Left lobe of liver (tissue), 2 donors: Measurements from ENCODE around the gene GSTA5. TPM values are rescaled to one million over a fixed set of nuclear protein-coding genes. Genes with fewer than 3 reads are reported as not detected.
"Not testable (repeated sequence)": the region's sequence is repeated elsewhere in the genome, so short reads cannot be mapped to it uniquely, and the experiment has no call there.

Experiments
- ATAC-seq: fragments of 200-7000 bp; cut with Tn5 transposase; one replicate; pipeline ENCODE4 v1.9.1; 2020; ENCODE audit warnings: mild to moderate bottlenecking, moderate library complexity
- DNase-seq: peaks from one replicate; pipeline ENCODE4 v3.0.0-alpha.2; 2020; ENCODE audit warnings: low spot score
- total RNA-seq: library from RNA; stranded (reverse); gene quantifications from one replicate; pipeline ENCODE4 v1.2.1, GENCODE V29; 2021
- donor health status: DM: no; HTN: no; CAD: no; lungs with moderate emphysema.
- donor health status: DM: no; HTN: yes; CAD: no.

The GSTA5 gene
- not detected for total RNA-seq

DNA sequence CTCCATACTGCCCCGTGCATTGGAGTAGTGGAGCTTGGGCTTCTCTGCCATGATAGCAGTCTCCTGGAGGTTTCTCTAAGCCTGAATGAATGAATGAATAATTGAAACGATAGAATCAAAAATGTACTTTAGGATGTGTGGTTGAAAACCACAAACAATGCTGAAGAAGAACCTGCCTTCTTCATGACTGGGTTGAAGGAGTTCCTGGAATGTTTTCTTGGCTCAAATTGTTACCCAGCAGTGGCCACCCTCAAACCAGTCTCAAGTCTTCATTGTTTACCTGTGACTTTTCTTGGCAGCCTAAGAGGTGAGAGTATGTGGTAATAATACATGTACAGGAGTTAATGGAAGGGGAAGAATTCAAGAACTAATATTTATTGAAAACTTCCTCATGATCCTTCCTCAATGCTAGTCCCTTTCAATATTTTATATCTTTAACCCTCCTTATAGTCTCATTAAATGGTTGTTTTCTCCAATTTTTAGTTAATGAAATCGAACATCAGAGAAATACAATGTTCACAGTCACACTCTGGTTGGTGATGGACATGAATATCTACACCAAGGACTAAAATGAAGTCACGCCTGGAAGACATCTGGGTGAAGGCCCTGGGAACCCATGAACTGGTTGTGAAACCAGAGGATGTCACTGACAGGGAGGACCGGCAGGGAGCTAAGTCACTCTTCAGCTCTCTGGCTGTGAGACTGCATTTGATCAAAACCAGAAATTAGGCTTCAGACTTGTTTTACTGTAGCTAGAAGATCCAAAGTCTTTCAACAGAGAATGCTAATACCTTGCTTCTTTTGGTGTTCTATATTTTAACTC lies at the start of gene GSTA5:
GSTA5 (minus strand) TSS at position 51 of the 823 bp plus-strand sequence.
- DNase-seq = no peak
- ATAC-seq = no peak

DNA sequence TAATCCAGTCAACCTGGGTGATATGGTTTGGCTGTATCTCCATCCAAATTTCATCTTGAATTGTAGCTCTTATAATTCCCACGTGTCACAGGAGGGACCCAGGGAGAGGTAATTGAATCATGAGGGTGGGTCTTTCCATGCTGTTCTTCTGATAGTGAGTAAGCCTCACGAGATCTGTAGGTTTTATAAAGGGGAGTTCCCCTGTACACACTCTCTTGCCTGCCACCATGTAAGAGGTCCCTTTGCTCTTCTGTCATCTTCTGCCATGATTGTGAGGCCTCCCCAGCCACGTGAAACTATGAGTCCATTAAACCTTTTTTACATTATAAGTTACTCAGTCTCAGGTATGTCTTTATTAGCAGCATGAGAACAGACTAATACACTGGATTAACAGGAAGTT lies 49.4 kb upstream of the GSTA5 start:
- no peak for ATAC-seq

GRCh38 chr6:52887910-52888524 lies 47.4 kb upstream of the GSTA5 start:
- DNase-seq (no peak), ATAC-seq (no peak)

More for the DNA sequence above, 49.4 kb upstream of the GSTA5 start:
- DNase-seq = no peak

- DNase-seq (peak; percentile 69), ATAC-seq (peak; percentile 100)
Observed at GRCh38 chr6:52881996-52882841, 41.6 kb upstream of the GSTA5 start.

DNA sequence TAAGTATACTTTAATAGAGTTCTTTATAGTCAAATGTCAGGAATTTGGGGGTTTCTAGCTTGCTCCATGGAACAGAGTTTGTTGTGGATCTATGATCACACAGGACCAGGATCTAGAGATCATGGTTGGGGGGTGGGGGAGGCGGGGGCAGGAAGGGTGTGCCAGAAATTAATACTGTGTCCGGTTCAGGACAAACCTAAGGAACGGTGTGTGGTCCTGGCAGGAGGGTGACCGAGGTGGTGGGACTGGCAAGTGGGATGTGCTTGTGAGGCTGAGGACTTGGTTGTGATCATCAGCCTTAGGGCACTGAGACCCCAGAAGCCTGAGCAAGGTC lies 41.0 kb upstream of the GSTA5 start:
- no peak for ATAC-seq
- no peak for DNase-seq

- DNase-seq (no peak), ATAC-seq (no peak)
Observed at GRCh38 chr6:52877786-52878185, 37.2 kb upstream of the GSTA5 start.

- DNase-seq = no peak
- no peak for ATAC-seq
Observed at GRCh38 chr6:52877168-52877567, 36.6 kb upstream of the GSTA5 start.

GRCh38 chr6:52876056-52876787 lies 35.6 kb upstream of the GSTA5 start:
- no peak for DNase-seq

GRCh38 chr6:52872031-52872430 lies 31.4 kb upstream of the GSTA5 start:
- no peak for DNase-seq

More at GRCh38 chr6:52876056-52876787, 35.6 kb upstream of the GSTA5 start:
- ATAC-seq = no peak

GRCh38 chr6:52871621-52872020 lies 31.0 kb upstream of the GSTA5 start:
- no peak for ATAC-seq
- DNase-seq = no peak

More at GRCh38 chr6:52872031-52872430, 31.4 kb upstream of the GSTA5 start:
- ATAC-seq = no peak

GRCh38 chr6:52870335-52871091 lies 29.9 kb upstream of the GSTA5 start:
- not testable (repeated sequence) for DNase-seq, ATAC-seq

DNA sequence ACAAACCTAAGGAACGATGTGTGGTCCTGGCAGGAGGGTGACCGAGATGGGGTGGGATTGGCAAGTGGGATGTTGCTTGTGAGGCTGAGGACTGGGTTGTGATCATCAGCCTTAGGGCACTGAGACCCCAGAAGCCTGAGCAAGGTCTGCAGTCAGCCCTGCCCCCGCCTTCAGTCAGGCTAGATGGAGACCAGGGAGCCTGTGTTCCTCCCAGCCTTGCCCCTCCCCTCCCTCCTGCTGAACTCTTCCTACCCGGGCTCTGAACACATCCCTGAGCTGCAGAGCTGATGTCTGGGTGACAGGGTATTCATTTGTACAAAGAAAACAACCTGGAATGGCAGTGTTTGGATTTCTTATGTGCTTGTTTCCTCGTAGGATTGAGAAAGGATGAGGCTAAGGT lies 28.3 kb upstream of the GSTA5 start:
- not testable (repeated sequence) for DNase-seq, ATAC-seq

- no peak for DNase-seq
- ATAC-seq = no peak
Observed at GRCh38 chr6:52868240-52868639, 27.6 kb upstream of the GSTA5 start.

GRCh38 chr6:52861151-52861550 lies 20.5 kb upstream of the GSTA5 start:
- not testable (repeated sequence) for ATAC-seq, DNase-seq

GRCh38 chr6:52858416-52858815 lies 17.8 kb upstream of the GSTA5 start:
- no peak for ATAC-seq
- no peak for DNase-seq

DNA sequence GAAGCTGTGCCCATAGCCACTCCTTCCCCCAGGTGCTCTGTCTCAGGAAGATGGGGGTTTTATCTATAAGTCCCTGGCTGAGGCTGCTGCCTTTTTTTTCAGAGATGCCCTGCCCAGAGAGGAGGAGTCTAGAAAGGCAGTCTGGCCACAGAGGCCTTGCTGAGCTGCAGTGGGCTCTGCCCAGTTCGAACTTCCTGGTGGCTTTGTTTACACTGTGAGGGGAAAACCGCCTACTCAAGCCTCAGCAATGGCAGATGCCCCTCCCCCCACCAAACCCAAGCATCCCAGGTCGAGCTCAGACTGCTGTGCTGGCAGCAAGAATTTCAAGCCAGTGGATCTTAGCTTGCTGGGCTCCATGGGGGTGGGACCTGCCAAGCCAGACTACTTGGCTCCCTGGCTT lies 15.5 kb upstream of the GSTA5 start:
- ATAC-seq, DNase-seq: not testable (repeated sequence)

DNA sequence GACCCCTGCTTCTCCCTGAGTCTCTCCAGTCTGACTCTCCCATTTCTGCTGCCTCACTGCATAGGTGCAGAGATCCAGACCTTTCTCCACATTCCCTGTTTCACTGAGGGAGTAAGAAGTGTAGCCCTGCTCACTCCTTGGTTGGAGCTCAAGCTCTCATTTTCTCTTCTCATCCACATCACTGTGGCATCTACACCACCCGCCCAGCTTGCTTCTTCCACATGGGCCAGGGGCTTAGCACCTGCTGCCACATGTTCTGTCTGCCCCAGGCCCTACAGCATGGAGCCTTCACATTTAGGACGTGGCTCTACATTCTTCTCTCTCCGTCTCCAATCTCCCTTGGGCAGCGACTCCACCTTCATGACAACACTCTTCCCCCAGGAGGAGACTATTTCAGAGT lies 8.5 kb upstream of the GSTA5 start:
- no peak for DNase-seq
- ATAC-seq = no peak

DNA sequence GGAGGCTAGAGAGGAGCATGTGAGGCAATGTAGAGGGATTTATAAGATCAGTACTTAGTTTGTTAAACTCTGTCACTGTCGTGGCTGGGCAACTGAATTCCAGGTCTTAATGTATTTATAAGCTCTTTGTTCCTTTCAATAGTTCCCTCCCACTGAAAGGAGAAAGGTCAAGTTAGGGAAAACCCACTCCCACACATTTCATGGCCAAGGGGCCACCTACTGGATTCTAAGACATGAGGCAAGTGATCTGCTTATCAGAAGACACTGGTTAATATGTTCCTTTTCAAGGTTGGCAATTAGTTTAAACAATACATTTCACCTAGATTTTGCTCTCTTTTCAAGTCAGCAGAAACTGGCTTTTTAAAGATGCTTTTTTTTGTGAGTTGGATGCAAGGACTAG lies 5.4 kb upstream of the GSTA5 start:
- DNase-seq (no peak), ATAC-seq (no peak)

- ATAC-seq (no peak), DNase-seq (no peak)
Observed at GRCh38 chr6:52843605-52844004, 3.0 kb upstream of the GSTA5 start.
